ENCODE results near the gene EPHX1.

Gene EPHX1

DNA sequence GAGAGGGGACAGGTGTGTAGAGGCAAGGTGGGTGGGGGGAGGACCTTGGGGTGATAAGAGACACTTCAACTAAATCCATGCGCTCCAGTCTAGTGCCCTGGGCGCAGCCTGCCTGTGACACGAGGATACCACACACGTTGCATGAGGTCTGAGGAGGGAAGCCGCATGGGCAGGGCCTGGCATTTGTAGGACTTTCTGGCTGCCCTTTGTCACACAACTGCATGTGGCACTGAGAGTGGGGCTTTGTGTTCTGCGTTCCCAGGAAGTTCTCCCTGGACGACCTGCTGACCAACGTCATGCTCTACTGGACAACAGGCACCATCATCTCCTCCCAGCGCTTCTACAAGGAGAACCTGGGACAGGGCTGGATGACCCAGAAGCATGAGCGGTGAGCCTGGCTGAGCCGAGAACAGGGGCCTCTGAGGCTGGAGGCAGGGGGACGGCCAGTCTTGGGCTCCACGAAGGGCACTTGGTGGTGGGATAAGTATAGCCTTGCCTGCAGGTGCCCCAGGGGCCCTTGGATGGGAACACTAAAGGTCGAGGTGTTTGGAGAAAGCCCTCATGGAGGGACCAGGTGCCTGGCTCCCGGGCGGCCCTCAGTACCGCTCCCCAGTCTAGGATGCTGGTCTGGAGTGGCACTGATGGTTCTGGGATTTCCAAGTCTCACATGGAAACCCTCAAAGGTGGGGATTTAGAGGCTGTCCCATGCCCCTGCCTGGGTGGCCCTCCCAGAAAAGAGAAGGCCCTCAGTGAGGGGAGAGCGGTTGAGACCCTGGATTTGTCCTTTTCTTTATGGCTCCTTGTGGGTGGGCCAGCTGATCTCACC, 34.5 kb downstream of the EPHX1 start:
- no peak for DNase-seq

DNA sequence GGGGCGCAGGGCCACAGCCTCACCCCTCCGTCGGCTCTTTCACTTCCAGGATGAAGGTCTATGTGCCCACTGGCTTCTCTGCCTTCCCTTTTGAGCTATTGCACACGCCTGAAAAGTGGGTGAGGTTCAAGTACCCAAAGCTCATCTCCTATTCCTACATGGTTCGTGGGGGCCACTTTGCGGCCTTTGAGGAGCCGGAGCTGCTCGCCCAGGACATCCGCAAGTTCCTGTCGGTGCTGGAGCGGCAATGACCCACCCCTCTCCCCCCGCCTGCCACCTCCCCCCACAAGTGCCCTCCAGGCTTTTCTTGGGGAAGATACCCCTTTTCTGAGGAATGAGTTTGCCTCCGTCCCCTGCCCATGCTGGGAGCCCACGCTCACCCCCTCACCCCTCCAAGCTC, 35.2 kb downstream of the EPHX1 start:
- no peak for DNase-seq

DNA sequence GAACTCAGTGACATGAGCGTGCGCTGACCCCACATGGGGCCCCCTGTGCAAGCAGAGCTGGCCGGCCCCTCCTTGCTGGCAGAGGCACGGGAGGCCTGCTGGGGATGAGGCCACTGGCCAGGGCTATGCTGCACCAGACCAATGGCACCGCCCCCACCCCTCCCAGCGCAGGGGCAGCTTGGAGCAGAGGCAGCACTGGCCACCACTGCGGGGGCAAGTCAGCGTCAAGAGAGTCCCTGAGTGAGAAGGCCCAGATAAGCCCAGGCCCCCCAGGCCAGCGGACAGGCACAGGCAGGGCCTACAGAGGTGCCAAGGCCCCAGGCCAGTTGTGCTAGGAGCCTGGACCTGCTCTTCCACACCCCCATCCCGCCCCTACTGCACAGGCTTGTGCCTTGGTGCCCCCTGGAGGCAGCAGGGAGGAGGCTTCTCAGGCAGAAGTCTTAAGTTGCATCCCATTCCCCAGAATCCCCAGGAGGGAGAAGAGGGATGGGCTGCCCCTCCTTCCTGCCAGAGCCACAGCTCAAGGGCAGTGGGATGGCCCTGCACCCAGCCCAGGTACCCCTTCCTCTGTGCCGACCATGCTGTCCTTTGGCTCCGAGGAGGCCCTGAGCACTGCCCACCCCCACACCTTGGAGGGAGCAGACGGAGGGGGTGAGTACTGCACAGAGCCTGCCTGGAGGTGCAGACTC, 35.8 kb downstream of the EPHX1 start:
- DNase-seq, result peak; percentile 76

DNA sequence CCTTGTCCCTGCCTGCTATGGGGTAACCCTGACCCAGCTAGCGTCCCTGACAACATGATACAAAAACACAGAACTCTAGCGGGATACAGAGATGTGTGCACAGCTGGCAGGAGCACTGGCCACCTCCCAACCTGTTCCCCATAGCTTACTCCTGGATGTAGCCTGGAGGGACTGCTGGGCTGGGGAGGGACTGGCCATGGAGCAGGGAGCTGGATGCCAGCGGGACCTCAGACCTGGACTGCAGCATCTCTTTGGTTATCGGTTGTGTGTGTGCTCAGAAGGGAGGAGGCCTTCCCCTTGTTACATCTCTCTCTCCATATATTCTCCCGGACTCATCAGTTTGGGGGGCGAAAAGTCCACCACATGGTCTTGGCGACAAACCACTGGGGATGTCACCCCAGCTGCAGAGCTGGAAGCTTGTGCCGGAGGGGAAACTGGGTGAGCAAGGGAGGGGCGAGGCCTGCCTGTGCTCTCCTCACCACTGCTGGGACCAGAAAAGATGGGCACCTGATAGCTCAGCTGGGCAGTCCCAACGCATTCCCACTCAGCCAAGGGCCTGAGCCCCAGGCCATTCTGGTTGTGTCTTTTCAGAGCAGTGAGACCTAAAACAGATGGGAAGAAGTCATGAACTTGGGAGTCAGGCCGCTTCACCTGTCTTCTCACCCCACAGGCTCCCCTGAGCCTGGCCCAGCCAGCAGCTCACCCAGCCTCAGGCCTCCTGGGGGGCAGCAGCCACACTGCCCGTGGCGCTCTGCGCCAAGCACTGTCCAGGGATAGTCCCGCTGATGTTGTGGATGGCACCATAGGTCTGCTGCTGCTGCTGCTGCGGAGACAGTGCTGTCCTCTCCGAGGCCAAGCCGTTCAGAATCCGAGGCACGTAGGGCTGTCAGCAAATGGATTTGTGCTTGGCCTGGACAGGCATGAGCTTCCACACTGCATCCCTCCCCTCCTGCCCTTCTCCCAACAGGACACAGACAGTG, 36.7 kb downstream of the EPHX1 start:
- DNase-seq, result no peak

DNA sequence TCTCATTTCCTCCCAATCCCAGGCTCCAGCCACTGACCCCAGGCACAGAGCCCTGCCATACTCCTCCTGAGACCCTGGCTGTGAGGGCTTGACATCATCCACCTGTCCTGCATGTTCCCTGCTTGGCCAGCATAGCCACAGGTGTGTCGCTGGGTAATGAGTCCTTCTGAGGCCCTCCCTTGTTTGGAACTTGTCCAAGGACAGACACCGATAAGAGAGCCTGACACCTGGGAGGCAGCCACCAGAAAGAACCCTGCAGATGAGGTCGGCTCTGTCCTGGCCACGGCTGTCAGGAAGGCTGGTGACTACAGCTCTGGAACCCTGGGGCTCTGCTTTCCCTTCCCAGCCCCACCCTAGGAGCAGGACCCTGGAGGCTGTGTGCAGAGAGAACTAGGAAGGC, 37.7 kb downstream of the EPHX1 start:
- DNase-seq, result peak; percentile 89

DNA sequence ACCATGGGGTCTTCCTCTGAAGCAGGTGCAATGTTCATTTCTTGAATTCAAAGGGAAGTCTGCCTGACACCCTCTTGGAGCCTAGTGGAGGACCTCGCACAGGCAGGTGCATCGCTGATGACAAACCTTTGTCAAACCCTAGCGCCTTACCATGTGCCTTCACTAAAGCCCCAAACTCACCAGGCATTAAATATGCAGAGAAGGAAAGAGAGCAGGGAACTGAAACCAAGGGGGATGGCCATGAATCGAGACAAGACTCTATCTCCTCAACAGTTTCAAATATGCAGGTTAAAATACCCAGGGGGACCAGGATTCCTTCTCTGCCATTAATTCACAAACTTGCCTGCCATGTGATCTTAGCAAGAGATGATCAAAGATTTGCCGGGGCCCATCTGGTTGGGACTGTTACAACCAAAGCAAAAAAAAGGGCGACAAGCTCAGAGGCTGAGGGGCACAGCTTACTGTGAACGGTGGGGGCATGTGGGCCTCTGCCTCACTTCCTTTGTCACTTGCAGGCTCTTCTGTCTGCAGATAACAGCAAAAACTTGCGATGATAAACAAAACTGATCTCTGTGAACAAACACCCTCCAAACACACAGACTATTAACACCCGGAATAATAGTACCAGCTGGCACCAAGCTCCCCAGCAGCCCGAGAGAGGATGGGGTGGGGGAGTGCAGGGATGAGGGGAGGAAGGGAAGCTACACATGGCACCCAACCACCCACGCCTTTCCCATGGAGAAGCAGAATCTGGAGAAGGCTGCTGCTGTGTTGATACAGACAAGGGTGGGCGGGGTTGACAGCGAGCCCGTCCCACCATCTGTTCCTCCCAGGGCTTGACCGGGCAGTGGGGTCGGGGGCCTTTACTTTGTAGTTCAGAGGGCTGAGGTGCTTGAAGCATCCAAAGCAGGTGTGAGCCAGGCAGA, 38.4 kb downstream of the EPHX1 start:
- DNase-seq, result peak; percentile 56

DNA sequence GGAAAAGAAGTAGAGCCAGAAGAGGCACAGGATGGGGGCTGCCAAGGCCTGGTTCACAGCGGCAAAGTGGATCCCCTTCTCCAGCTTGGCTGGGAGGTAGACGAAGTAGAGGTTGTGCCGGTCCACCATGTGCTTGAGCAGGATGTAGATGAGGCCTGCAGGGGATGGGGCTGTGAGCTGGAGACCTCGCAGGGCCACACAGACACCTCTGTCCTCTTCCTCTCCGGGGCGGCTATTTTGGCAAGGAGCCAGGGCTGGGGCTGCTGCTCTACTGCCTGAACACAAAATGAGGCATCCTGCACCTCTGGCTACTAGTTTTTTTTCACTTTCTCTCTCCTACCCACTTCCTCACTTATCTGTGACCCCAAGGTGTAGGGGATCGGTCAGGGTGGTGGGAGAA, 40.0 kb downstream of the EPHX1 start:
- DNase-seq, result no peak

DNA sequence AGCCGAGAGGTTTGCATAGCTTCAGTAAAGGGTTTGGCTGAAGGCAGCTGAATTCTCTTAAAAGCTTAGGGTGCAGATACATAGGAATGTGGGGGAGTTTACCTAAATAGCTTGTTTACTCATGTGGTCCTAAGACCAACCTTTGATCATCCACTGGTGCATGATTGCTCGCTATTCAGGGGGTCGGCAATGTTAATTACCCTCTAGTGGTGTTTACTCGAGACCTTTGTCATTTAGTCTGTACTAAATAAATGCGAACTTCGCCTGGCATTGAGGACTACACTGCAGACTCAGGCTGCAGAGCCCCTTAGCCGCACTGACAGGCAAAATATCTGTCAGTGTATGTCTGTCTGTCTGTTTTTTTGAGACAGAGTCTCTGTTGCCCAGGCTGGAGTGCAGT, 40.4 kb downstream of the EPHX1 start:
- DNase-seq, result no peak

DNA sequence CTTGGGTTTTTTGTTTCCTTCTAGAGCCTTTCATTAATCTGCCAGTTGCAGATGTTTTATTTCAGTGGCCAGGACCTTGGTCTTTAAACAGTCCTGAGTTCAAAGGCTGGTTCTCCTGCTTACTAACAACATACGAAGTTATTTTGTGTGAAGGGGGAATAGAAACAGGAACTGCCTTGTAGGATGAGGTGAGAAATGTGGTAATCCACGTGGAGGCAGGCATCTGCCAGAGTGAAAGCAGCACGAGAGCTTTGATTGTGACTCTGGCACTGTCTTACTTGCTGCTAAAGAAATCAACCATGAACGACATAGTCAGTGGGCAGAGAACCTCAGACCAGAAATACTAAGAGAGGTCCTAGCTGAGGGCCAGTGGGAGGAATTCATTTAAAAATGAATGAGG, 41.9 kb downstream of the EPHX1 start:
- no peak for DNase-seq

DNA sequence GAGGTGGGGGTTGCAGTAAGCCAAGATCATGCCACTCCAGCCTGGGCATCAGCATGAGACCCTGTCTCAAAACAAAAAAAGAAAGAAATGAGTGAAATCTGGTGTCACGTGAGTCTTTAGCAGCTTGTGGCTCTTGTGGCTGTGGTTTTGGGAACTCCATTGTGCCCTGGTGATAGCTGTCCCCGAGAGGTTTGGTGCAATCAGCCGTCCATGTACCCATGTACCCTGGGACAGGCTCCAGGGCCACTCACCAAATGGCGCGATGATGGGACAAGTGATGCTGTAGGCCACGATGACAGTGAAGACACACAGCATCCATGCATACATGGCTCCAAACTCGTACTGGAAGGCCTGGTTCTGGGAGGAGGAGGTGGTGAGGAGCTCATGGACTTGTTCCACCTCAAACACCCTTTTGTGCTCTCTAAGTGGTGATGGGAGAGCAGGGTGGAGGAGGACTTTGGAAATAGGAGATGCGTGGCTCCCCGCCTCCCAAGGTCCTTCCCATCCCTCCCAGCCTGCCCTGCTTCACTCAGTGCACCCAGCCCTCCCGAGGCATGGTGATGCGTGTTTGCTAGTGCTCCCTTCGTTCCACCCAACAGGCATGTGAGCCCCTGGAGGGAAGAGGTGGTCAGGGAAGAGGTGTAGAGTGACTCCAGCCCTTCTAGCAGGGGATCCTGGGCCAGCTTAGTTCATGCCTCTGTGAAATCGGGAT, 42.6 kb downstream of the EPHX1 start:
- no peak for DNase-seq

DNA sequence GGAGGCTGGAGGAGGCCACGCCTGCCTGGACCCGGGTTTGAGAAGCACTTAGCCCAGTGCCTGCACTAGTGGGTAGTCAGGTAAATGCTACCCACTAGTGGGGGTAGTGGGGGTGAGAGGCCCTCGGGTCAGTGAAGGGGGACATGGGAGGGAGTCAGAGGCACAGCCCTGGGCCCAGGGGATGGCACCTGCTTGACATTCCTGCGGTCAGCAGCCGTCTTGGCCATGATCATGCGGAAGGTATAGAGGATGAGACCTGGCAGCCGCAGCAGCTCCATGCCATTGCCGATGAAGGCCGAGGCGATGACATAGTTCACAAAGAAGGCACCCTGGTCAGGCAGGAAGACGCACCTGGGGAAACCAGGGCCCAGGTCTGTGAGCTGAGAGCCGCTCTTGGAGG, 43.5 kb downstream of the EPHX1 start:
- no peak for DNase-seq

DNA sequence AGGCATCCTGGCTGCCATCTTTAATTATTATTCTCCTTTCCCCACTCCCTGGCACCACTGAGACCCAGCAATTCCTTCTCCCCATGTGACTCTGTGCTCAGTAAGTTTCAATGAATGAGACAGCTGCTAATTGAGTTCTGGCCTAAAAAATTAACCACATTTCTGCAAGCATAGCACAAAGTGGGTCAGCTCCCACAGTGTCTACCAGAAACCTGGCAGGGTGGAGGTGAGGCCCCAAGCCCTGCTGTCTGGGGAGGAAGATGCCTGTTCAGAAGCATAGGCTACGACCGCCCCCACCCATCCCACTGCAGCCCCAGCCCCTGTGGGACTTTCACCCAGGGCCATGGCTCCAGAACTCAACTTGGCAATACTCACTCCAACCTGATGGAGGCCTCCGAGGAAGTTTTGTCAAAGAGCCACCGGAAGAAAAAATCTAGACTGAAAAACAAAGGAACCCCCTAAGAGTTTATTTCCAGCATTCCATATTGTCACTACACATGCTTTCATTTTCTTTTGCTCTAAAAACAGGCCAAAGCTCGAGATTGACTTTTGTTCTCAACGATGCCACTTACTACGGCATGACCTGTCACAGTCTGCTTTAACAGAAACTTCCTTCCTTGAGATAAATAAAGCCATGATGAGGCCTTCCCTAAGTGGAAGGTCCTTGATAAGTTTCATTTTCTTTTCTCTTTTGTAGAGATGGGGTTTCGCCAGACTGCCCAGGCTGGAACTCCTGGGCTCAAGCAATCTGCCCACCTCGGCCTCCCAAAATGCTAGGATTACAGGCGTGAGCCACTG, 45.8 kb downstream of the EPHX1 start:
- DNase-seq, result no peak

DNA sequence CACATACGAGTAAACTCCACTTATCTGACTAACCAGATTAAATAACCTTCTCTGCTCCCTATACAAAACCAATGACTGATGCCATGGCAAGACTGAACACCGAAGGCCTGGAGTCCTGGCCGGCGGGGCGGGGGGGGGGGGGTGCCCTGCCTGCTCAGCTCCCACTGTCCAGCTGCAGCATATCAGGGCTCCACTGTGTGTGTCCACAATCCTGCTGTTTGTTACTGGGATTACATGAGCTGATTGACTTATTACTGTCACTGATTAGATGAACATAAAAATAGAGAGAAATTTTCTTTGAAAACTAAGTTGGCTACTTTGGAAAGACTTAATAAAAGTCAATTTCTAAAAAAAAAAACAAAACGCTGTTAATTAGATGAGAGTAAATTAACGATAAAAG, 47.3 kb downstream of the EPHX1 start:
- no peak for DNase-seq

DNA sequence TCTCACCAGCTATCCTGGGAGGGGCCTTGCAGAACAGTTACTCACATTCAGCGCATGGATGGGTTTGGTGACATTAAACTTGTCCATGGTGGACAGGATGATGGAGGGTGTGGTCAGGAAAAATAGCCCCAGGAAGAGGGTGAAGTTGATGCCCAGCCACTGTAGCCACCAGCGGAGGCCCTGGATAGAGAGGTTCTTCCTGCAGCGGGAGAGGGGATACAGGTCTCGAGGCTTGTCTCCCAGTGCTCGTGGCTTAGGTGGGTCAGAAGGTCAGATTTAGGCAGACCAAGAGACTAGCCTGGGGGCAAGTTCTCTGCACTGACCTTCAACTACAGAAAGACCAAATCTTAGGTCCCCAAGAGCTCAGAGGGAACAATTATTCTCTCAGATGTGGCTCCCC, 49.2 kb downstream of the EPHX1 start:
- DNase-seq, result no peak

DNA sequence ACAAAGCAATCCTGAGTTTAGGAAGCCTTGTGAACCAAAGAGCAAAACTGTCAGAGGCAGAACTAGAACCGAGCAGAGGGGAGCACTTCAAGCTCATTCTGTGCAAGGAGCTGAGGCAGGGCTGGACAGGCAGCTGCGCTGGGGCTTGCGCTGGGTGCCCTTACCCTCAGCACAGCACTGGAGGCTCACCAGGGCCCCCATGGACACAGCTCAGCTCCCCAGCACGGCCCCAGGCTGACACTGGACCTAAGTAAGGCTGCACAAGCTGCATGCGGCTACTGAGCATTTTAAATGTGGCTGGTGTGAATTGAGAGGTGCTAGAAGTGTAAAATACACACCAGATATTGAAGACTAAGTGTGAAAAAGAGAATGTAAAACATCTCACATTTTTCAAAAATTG, 50.2 kb downstream of the EPHX1 start:
- DNase-seq, result no peak

DNA sequence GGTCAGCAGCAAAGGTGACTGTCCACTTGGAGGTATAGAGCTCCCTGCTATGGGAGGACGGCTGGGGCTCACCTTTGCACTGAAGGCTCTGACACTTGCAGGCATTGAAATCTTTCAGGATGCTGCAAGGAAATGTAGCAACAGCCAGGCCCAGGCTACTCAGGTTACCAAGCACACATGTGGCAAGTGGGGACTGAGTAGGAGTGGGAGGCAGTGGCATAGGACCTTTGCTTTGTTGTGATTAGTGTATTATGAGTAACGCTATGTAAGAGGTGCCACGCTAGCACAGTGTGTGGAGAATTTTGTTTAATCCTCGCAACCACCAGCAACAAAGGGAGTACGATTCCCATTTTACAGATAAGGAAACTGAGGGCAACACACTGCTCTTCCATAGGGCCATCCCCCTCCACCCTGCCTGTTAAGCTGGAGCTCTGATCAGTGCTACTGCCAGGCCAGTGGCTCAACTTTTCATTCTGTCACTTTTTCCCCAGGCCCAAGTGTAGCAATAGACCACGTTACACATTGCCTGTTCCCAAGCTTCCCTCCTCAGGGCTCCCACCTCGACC, 51.0 kb downstream of the EPHX1 start:
- DNase-seq, result no peak

DNA sequence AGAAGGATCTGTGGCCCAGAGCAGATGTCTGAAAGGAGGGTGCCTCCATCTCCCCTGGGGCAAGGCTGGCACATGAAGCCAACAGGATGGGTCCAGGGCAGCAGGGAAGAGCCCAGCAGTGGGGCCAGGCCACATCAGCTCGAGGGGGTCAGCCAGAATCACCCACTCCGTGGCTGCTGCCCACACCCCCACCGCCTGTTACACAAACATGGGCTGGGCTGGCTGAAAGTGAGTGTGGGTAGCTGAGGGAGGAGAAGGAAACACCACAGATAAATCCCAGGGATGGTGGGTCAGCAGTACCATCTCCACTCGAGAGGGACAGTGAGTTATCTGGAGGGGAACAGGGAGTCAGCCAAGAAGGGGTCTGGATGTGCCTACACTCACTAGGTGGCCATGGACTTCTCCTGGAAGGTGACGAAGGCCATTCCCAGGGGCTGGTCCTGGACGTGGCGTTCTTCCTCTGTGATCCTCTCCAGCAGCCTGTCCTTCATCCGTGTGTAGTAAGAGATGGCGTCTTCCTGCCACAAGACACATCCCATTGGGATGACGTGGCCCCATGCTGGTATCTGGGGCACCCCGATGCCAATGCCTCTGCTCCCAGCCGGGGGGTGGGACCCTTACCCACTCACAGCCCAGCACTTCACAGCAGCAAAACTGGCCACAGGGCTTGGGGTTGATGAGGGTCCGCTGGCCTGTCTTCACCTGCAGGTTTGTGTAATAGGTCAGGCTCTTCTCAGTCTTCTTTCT, 52.1 kb downstream of the EPHX1 start:
- DNase-seq, result no peak

DNA sequence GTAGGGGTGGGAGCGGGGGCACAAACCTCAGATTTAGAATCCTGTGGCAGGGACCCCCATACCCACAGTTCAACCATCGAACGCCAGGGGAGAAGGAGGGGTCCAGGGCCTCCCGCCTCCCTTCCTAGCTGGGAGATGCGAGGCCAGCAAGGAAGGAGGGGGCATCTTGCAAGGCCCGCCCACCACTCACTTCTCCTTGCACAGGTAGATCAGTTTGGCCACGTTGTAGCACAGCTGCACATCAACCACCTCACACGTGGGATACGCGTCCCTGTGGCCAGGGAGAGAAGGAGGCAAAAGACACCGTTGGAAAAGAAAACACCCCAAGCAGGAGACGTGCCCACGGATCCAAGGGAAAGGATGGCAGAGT, 52.6 kb downstream of the EPHX1 start:
- no peak for DNase-seq

DNA sequence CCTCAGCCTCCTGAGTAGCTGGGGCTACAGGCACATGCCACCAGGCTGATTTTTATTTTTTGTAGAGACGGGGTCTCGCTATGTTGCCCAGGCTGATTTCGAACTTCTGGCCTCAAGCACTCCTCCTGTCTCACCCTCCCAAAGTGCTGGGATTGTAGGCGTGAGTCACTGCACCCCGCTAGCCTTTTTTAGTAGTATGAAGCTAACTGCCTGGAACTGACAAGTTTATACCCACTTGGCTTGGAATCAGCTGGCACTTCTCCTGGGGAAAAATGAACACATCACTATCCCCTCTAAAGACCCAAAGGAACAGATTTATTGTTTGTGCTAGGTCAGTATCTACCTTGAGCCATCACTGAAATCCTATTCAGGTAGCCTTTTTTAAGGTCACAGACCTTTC, 53.2 kb downstream of the EPHX1 start:
- DNase-seq, result no peak

DNA sequence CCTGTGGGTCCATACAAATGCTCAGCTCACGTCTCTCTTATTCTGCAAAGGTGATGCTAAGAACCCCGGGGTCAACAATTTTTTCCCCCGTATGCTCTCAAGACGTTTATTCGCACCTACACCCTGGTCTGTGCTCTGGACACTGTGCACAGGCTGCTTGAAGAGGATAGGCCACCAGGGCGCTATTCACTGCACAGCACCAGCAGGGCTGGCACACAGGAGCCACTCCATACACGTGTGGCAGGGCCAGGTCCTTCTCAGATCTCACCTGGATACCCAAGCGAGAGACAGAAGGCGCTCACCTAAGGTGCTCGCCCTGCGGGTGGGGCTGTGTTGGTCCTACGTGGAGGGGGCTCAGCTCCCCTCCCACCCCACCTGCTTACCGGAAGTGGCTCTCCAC, 55.6 kb downstream of the EPHX1 start:
- no peak for DNase-seq

Data from NCI-H510A (cell line).